Liver (tissue), 9 donors: ENCODE measurements around the gene TOM1L2. TPM values are rescaled to one million over a fixed set of nuclear protein-coding genes. Genes with fewer than 3 reads are reported as not detected.
A peak's percentile ranks its signal among the peaks of the same experiment; 100 is the strongest.

Source experiments
- DNase-seq: peaks from one replicate; pipeline ENCODE4 v3.0.0-alpha.2; 2017; ENCODE audit warnings: low spot score
- H3K27ac ChIP-seq, 2 donors: one replicate each; pipeline ENCODE4 v1.7.0; 2013; ENCODE audit warnings: inconsistent platforms in 2 of 2, low read length in 2 of 2, control low read depth in 1 of 2, low read depth in 1 of 2, mild to moderate bottlenecking in 1 of 2
- H3K27me3 ChIP-seq, 4 donors: one replicate each; pipeline versions ENCODE4 v1.6.1 to v1.7.0; 2013; ENCODE audit warnings: low read length in 3 of 4, inconsistent platforms in 1 of 4, mild to moderate bottlenecking in 1 of 4, moderate library complexity in 1 of 4; ENCODE audit not compliant: control insufficient read depth in 4 of 4, insufficient read depth in 4 of 4
- H3K36me3 ChIP-seq, 4 donors: one replicate each; pipeline versions ENCODE4 v1.6.1 to v1.7.0; 2013; ENCODE audit warnings: low read length in 3 of 4, mild to moderate bottlenecking in 3 of 4, low read depth in 1 of 4, moderate library complexity in 1 of 4; ENCODE audit not compliant: control insufficient read depth in 4 of 4, insufficient read depth in 3 of 4
- H3K4me1 ChIP-seq, 4 donors: one replicate each; pipeline versions ENCODE4 v1.6.1 to v1.7.0; 2013; ENCODE audit warnings: low read length in 3 of 4, mild to moderate bottlenecking in 3 of 4, moderate library complexity in 1 of 4; ENCODE audit not compliant: control insufficient read depth in 4 of 4, insufficient read depth in 4 of 4
- H3K4me3 ChIP-seq, 3 donors: one replicate each; pipeline versions ENCODE4 v1.6.1 to v1.7.0; 2013; ENCODE audit warnings: low read length in 3 of 3, control low read depth in 1 of 3, low read depth in 1 of 3, mild to moderate bottlenecking in 1 of 3
- H3K9ac ChIP-seq, 2 donors: one replicate each; pipeline ENCODE4 v1.7.0; 2013; ENCODE audit warnings: low read length in 2 of 2, mild to moderate bottlenecking in 2 of 2, moderate library complexity in 2 of 2, control low read depth in 1 of 2, low read depth in 1 of 2
- H3K9me3 ChIP-seq, 4 donors: one replicate each; pipeline versions ENCODE4 v1.6.1 to v1.7.0; 2013; ENCODE audit warnings: low read length in 3 of 4; ENCODE audit not compliant: control insufficient read depth in 4 of 4
- EGR1 ChIP-seq, 2 donors: IDR thresholded peaks; 2 replicates each; pipeline ENCODE4 v1.6.1; 2016 to 2018; ENCODE audit warnings: antibody characterized with exemption in 2 of 2, low read depth in 2 of 2
- GABPA ChIP-seq, 2 donors: IDR thresholded peaks in 1 of 2; conservative IDR thresholded peaks in 1 of 2; 2 replicates each; pipeline ENCODE4 v1.6.1; 2016; ENCODE audit warnings: antibody characterized with exemption in 2 of 2, mild to moderate bottlenecking in 1 of 2, moderate library complexity in 1 of 2
- HNF4A ChIP-seq, 2 donors: conservative IDR thresholded peaks; 2 replicates each; pipeline ENCODE4 v1.6.1; 2016; ENCODE audit warnings: antibody characterized with exemption in 2 of 2, mild to moderate bottlenecking in 2 of 2
- HNF4G ChIP-seq: IDR thresholded peaks from 2 replicates; pipeline ENCODE4 v1.6.1; 2016; ENCODE audit warnings: antibody characterized with exemption
- JUND ChIP-seq, 2 donors: IDR thresholded peaks; 2 replicates each; pipeline ENCODE4 v1.6.1; 2016; ENCODE audit warnings: antibody characterized with exemption in 2 of 2
- NR2F2 ChIP-seq: IDR thresholded peaks from 2 replicates; pipeline ENCODE4 v1.6.1; 2016; ENCODE audit warnings: antibody characterized with exemption
- RAD21 ChIP-seq, 2 donors: IDR thresholded peaks; 2 replicates each; pipeline ENCODE4 v1.6.1; 2016; ENCODE audit warnings: antibody characterized with exemption in 2 of 2, mild to moderate bottlenecking in 2 of 2
- RXRA ChIP-seq, 2 donors: IDR thresholded peaks; 2 replicates each; pipeline ENCODE4 v1.6.1; 2017 to 2018; ENCODE audit warnings: antibody characterized with exemption in 2 of 2, mild to moderate bottlenecking in 1 of 2
- SP1 ChIP-seq: IDR thresholded peaks from 2 replicates; pipeline ENCODE4 v1.6.1; 2018; ENCODE audit warnings: antibody characterized with exemption, mild to moderate bottlenecking
- TAF1 ChIP-seq: conservative IDR thresholded peaks from 2 replicates; pipeline ENCODE4 v1.6.1; 2016; ENCODE audit warnings: antibody characterized with exemption, mild to moderate bottlenecking
- YY1 ChIP-seq: IDR thresholded peaks from 2 replicates; pipeline ENCODE4 v1.6.1; 2016; ENCODE audit warnings: antibody characterized with exemption, mild to moderate bottlenecking
- WGBS: extraction: QIAGEN DNeasy Blood & Tissue Kit; methylation state at CpG from one replicate; pipeline ENCODE4 v1.1.7; 2013; 5-methylcytosine and 5-hydroxymethylcytosine counted together
- polyA plus RNA-seq, 2 donors: library from polyadenylated mRNA; stranded (reverse) in 1 of 2; unstranded in 1 of 2; fragments of 200-250 nt in 1 of 2; fragments of >200 nt in 1 of 2; fragmentation: Nextera tagmentation in 1 of 2; extraction: Ambion mirVana in 1 of 2; gene quantifications; one replicate each; pipeline versions ENCODE4 v1.2.1 to v1.2.3, GENCODE V29; 2013 to 2015
- total RNA-seq, 2 donors: library from RNA; depleted of rRNA; stranded (reverse); fragments of >200 nt; gene quantifications; one replicate each; pipeline ENCODE4 v1.2.3, GENCODE V29; 2014
- TF ChIP-seq, protein P1 (sequence below): IDR thresholded peaks from 2 replicates; pipeline ENCODE4 v1.6.1; 2016; ENCODE audit warnings: antibody characterized with exemption
- TF ChIP-seq, protein P2 (sequence below): IDR thresholded peaks from 2 replicates; pipeline ENCODE4 v1.6.1; 2016; ENCODE audit warnings: antibody characterized with exemption, mild to moderate bottlenecking
- TF ChIP-seq, protein P3 (sequence below): IDR thresholded peaks from 2 replicates; pipeline ENCODE4 v1.6.1; 2016; ENCODE audit warnings: antibody characterized with exemption
- TF ChIP-seq, protein P4 (sequence below): IDR thresholded peaks from 2 replicates; pipeline ENCODE4 v1.6.1; 2016; ENCODE audit warnings: antibody characterized with exemption
- donor health status: healthy.
- donor health status: healthy.
- donor health status: healthy.
- donor health status: healthy.
- donor health status: healthy.

TOM1L2 gene
- total and polyA plus RNA-seq, 4 donors = 5.0 to 24.0 (median 9.3) TPM

DNA sequence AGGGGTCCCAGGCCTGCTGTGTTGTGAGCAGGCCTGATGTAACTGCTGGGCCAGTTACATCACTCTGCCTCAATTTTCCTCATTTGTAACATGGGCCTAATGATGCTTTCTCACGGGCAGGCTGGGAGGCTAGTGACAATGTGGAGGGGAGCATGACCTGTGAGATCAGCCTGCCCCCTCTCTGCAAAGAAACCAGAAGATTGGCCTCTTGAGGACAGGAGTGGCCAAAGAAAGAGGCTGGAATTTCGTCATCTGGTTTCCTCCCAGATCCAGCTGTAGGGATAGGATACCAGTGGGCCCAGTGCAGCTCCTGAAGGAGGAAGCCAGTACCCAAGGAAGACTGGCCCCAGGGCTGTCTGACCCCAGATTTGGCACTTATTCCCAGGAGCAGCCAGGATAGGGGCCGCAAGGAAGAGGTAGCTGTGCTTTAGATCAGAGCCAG, 134.8 kb downstream of the TOM1L2 start:
- no peak for DNase-seq
- no peaks in the 10 kb centered on the region for H3K27me3 ChIP-seq
- TF ChIP-seq JUND (IDR thresholded peaks at IDR 0.05) = peak in 1 of 2 donors; percentile 20
- TF ChIP-seq YY1 = no peak
- TF ChIP-seq, protein P1, sequence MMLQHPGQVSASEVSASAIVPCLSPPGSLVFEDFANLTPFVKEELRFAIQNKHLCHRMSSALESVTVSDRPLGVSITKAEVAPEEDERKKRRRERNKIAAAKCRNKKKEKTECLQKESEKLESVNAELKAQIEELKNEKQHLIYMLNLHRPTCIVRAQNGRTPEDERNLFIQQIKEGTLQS = no peak
- no peak for TF ChIP-seq EGR1 (IDR thresholded peaks at IDR 0.05; ENCODE audit: low read depth in 2 of 2)
- TF ChIP-seq, protein P2, sequence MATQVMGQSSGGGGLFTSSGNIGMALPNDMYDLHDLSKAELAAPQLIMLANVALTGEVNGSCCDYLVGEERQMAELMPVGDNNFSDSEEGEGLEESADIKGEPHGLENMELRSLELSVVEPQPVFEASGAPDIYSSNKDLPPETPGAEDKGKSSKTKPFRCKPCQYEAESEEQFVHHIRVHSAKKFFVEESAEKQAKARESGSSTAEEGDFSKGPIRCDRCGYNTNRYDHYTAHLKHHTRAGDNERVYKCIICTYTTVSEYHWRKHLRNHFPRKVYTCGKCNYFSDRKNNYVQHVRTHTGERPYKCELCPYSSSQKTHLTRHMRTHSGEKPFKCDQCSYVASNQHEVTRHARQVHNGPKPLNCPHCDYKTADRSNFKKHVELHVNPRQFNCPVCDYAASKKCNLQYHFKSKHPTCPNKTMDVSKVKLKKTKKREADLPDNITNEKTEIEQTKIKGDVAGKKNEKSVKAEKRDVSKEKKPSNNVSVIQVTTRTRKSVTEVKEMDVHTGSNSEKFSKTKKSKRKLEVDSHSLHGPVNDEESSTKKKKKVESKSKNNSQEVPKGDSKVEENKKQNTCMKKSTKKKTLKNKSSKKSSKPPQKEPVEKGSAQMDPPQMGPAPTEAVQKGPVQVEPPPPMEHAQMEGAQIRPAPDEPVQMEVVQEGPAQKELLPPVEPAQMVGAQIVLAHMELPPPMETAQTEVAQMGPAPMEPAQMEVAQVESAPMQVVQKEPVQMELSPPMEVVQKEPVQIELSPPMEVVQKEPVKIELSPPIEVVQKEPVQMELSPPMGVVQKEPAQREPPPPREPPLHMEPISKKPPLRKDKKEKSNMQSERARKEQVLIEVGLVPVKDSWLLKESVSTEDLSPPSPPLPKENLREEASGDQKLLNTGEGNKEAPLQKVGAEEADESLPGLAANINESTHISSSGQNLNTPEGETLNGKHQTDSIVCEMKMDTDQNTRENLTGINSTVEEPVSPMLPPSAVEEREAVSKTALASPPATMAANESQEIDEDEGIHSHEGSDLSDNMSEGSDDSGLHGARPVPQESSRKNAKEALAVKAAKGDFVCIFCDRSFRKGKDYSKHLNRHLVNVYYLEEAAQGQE = no peak
- TF ChIP-seq, protein P3, sequence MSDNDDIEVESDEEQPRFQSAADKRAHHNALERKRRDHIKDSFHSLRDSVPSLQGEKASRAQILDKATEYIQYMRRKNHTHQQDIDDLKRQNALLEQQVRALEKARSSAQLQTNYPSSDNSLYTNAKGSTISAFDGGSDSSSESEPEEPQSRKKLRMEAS = no peak
- TF ChIP-seq HNF4A (conservative IDR thresholded peaks at IDR 0.05) = no peak
- TF ChIP-seq NR2F2 = peak; percentile 32
- H3K4me3 ChIP-seq = peak overlapping the region in 1 of 3 donors; percentile 86
- H3K27ac ChIP-seq = peak overlapping the region; percentile 97 to 100
- H3K9me3 ChIP-seq = no peaks in the 10 kb centered on the region
- 37% methylated on average over 3 of the region's 3 CpGs for WGBS
- no peaks in the 10 kb centered on the region for H3K36me3 ChIP-seq
- peak overlapping the region; percentile 85 to 98 for H3K9ac ChIP-seq
- peaks cover 30 to 70% (median 47%) of the 10 kb centered on the region in 4 donors for H3K4me1 ChIP-seq

DNA sequence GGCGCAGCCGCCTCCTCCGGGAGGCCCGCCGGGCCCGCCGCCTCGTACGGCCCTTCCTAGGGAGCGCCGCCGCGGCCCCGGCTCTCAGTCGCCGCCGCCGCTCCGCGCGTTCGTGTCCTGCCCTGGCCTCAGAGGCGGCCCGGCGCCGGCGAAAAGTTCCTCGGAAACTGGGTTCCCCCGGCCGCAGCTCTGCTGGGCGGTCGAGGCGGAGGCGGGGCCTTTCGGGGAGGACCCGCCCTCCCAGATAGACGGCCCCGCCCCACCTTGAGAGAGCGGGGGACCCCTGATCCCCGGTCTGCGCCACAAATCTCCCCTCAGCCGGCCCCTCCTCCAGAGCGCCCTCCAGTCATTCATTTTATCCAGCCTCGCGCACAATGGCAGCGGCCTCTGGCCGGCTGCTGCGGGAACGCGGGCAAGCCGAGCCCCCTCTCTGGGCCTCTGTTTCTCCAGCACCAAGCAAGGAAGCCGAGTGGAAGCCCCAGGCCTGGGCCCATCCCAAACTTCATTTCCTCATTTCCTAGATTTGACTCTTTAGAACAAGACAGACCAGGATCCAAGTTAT, 135.3 kb downstream of the TOM1L2 start, which contains the start of gene SREBF1:
Gene SREBF1, minus strand, starts transcription at position 169 of the 562 bp plus-strand sequence. CDS start 169 bp downstream, outside the sequence.
- Histone ChIP-seq H3K27me3 (no peaks in the 10 kb centered on the region), H3K27ac (peak within 1 kb of the TSS; percentile 97 to 100), H3K9ac (peak within 1 kb of the TSS; percentile 92 to 98), H3K9me3 (no peaks in the 10 kb centered on the region), H3K36me3 (no peaks in the 10 kb centered on the region), H3K4me3 (peak within 1 kb of the TSS; percentile 59 to 86 (median 66)), H3K4me1 (peaks cover 29 to 70% (median 50%) of the 10 kb centered on the region in 4 donors)
- TF ChIP-seq HNF4G = no peak
- no peak for TF ChIP-seq EGR1 (IDR thresholded peaks at IDR 0.05; ENCODE audit: low read depth in 2 of 2)
- TF ChIP-seq NR2F2 = no peak
- TF ChIP-seq TAF1 = no peak
- 4% methylated on average over 52 of the region's 52 CpGs for WGBS
- DNase-seq = peak; percentile 77

DNA sequence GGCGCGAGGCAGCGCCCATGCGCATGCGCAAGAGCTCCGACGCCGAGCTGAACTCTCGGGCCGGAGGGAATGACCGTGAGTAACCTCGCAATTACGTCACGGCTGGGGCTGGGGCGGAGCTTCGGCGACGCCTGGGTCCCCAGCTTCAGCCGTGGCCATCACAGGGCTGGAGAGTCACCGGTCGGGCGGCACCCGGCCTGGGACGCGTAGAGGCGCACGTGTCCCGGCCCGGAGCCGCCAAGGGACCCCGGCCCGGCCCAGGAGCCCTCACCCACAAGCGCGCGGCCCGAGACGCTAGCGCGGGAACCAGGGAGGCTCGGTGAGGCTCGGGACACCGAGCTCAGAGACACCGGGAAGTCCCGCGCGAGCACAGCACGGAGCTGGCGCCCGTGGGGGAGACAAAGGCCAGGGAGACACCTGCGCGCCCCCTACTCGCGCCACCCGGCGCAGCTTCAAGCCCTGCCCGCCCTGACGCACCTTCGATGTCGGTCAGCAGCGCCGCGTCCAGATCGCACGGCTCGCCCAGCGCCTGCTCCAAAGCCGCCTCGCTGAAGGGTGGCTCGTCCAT, 135.9 kb downstream of the TOM1L2 start:
- peak; percentile 100 for DNase-seq
- H3K9me3 ChIP-seq = no peaks in the 10 kb centered on the region
- H3K9ac ChIP-seq = peak overlapping the region; percentile 85 to 98
- peak overlapping the region; percentile 97 to 100 for H3K27ac ChIP-seq
- peaks cover 33 to 70% (median 50%) of the 10 kb centered on the region in 4 donors for H3K4me1 ChIP-seq
- H3K27me3 ChIP-seq = no peaks in the 10 kb centered on the region
- H3K4me3 ChIP-seq = peak overlapping the region; percentile 59 to 86 (median 66)
- under 1% methylated on average over 69 of the region's 69 CpGs for WGBS
- no peaks in the 10 kb centered on the region for H3K36me3 ChIP-seq
- TF ChIP-seq YY1 (peak; percentile 54), SP1 (peak; percentile 67), HNF4A (conservative IDR thresholded peaks at IDR 0.05) (peak in 1 of 2 donors; percentile 50), GABPA (IDR thresholded peaks at IDR 0.05 in 1 of 2, conservative IDR thresholded peaks at IDR 0.05 in 1 of 2) (no peak), RXRA (IDR thresholded peaks at IDR 0.05) (peak; percentile 96), EGR1 (IDR thresholded peaks at IDR 0.05; ENCODE audit: low read depth in 2 of 2) (no peak), NR2F2 (no peak), RAD21 (IDR thresholded peaks at IDR 0.05) (peak; percentile 28 to 30), TAF1 (peak; percentile 82)
- TF ChIP-seq, protein P2 = peak; percentile 88
- TF ChIP-seq, protein P4, sequence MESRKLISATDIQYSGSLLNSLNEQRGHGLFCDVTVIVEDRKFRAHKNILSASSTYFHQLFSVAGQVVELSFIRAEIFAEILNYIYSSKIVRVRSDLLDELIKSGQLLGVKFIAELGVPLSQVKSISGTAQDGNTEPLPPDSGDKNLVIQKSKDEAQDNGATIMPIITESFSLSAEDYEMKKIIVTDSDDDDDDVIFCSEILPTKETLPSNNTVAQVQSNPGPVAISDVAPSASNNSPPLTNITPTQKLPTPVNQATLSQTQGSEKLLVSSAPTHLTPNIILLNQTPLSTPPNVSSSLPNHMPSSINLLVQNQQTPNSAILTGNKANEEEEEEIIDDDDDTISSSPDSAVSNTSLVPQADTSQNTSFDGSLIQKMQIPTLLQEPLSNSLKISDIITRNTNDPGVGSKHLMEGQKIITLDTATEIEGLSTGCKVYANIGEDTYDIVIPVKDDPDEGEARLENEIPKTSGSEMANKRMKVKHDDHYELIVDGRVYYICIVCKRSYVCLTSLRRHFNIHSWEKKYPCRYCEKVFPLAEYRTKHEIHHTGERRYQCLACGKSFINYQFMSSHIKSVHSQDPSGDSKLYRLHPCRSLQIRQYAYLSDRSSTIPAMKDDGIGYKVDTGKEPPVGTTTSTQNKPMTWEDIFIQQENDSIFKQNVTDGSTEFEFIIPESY = peak; percentile 34
- TF ChIP-seq, protein P3 = peak; percentile 81
